Small intestine (tissue), 7 donors: ENCODE measurements around the gene GNPTAB. TPM values are rescaled to one million over a fixed set of nuclear protein-coding genes. Genes with fewer than 3 reads are reported as not detected.
"Not testable (repeated sequence)": the region's sequence is repeated elsewhere in the genome, so short reads cannot be mapped to it uniquely, and the experiment has no call there.

Source experiments
- DNase-seq, 2 donors: peaks; one replicate each; pipeline versions ENCODE4 v3.0.0 to v3.0.0-alpha.2; 2013
- FAIRE-seq: peaks from 2 replicates; lab custom pipeline; 2012; peaks lifted over from hg19 to GRCh38; lab: Jason Lieb, UNC
- H3K27ac ChIP-seq, 3 donors: one replicate each; pipeline ENCODE4 v1.5.1; 2013; ENCODE audit warnings: low read length in 2 of 3, mild to moderate bottlenecking in 2 of 3, control low read depth in 1 of 3, inconsistent platforms in 1 of 3, low read depth in 1 of 3, moderate library complexity in 1 of 3
- H3K27me3 ChIP-seq, 3 donors: one replicate each; pipeline ENCODE4 v1.6.1; 2013; ENCODE audit warnings: low read length in 3 of 3, inconsistent platforms in 1 of 3; ENCODE audit not compliant: control insufficient read depth in 3 of 3, insufficient read depth in 3 of 3
- H3K36me3 ChIP-seq, 3 donors: one replicate each; pipeline ENCODE4 v1.6.1; 2013; ENCODE audit warnings: low read length in 3 of 3, inconsistent platforms in 1 of 3, low read depth in 1 of 3, mild to moderate bottlenecking in 1 of 3, moderate library complexity in 1 of 3; ENCODE audit not compliant: control insufficient read depth in 3 of 3, insufficient read depth in 2 of 3
- H3K4me1 ChIP-seq, 3 donors: one replicate each; pipeline ENCODE4 v1.6.1; 2013; ENCODE audit warnings: low read length in 2 of 3, inconsistent platforms in 1 of 3, low read depth in 1 of 3, mild to moderate bottlenecking in 1 of 3, moderate library complexity in 1 of 3; ENCODE audit not compliant: control insufficient read depth in 3 of 3, insufficient read depth in 2 of 3
- H3K4me3 ChIP-seq, 3 donors: one replicate each; pipeline ENCODE4 v1.5.1; 2013; ENCODE audit warnings: low read length in 3 of 3, control low read depth in 1 of 3, inconsistent platforms in 1 of 3, low read depth in 1 of 3, mild to moderate bottlenecking in 1 of 3, moderate library complexity in 1 of 3
- H3K9me3 ChIP-seq, 2 donors: one replicate each; pipeline ENCODE4 v1.6.1; 2013; ENCODE audit warnings: low read depth in 1 of 2, low read length in 1 of 2; ENCODE audit not compliant: control insufficient read depth in 2 of 2, insufficient read depth in 1 of 2
- WGBS, 3 donors: extraction: QIAGEN DNeasy Blood & Tissue Kit; methylation state at CpG; one replicate each; pipeline ENCODE4 v1.1.7; 2013; 5-methylcytosine and 5-hydroxymethylcytosine counted together
- polyA plus RNA-seq, 4 donors: library from polyadenylated mRNA; stranded (reverse) in 3 of 4; unstranded in 1 of 4; fragments of 200-250 nt in 3 of 4; fragments of 120-200 nt in 1 of 4; gene quantifications; one replicate each; pipeline versions ENCODE4 v1.2.1 to v1.2.3, GENCODE V29; 2013
- donor health status: healthy with polysubstance abuse.
- donor health status: control.
- donor health status: control.
- donor health status: Bipolar disorder and iron deficiency.
- donor health status: healthy.

The GNPTAB gene
- polyA plus RNA-seq, 4 donors: 6.8 to 37.0 (median 12.6) TPM

DNA sequence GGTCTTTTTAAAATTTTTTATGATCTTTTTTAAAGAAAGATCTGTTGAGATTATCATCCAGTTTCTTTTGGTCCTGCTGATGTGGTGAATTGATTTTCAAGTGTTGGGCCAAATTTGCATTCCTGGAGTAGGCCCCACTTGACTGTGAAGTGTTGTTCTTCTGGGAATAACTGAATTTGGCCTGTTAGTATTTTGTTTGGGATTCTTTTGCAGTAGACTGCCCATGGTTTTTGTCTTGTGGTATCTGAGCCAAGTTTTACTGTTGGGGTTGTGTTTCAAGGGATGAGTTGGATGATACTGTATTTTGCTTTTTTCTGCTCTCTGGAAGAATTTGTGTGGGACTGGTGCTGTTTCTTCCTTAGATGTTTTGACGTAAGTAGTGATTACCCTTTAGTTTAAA is 87.5 kb downstream of the GNPTAB start:
- Histone ChIP-seq H3K27ac (no peak overlapping the region), H3K4me1 (peaks cover 0 to 11% (median 4%) of the 10 kb centered on the region in 3 donors), H3K36me3 (peaks cover 8 to 48% (median 26%) of the 10 kb centered on the region in 3 donors), H3K9me3 (peaks cover 0 to 9% of the 10 kb centered on the region in 2 donors), H3K4me3 (no peak overlapping the region), H3K27me3 (no peaks in the 10 kb centered on the region)
- FAIRE-seq: no peak
- DNase-seq: no peak
- WGBS, 3 donors: 68 to 97% (median 84%) methylated on average over 1 of the region's 1 CpG

DNA sequence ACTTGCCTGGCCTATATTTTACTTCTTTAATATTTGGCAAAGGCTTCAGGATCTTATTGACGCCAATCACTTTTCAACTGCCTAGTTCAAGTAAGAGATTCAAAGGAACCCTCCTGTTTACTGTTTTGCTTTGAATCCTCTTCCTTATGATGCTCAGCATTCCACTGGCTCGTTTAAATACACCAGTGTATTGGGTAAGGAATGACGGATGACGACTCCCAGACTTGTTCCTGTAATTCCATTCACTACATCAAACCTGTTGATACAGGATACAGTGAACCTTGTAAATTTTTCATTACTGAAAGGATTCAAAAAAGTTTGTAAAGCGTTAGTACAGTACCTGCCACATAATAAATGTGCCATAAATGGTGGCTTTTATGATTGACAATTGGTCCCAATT is 89.8 kb downstream of the GNPTAB start:
- Histone ChIP-seq H3K4me3 (no peak overlapping the region), H3K27me3 (no peaks in the 10 kb centered on the region), H3K9me3 (peaks cover 0 to 9% of the 10 kb centered on the region in 2 donors), H3K27ac (no peak overlapping the region), H3K36me3 (peaks cover 2 to 47% (median 21%) of the 10 kb centered on the region in 3 donors), H3K4me1 (peaks cover 0 to 11% (median 4%) of the 10 kb centered on the region in 3 donors)
- FAIRE-seq (no peak), DNase-seq (no peak)
- 87 to 89% (median 89%) methylated on average over 5 of the region's 5 CpGs for WGBS, 3 donors

DNA sequence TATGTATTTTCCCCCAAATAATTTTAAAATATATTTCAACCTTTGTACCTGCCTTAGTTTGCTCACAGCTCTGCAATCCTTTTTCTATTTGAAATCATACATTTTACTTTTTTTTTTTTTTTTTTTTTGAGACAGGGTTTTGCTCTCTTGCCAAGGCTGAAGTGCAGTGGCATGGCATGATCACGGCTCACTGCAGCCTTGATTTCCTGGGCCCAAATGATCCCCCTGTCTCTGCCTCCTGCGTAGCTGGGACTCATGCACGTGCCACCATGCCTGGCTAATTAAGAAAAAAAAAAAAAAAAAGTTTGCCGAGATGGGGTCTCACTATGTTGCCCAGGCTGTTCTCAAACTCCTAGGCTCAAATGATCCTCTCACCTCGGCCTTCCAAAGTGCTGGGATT is 90.2 kb downstream of the GNPTAB start:
- DNase-seq (no peak), FAIRE-seq (no peak)
- H3K27me3 ChIP-seq: no peaks in the 10 kb centered on the region
- H3K4me3 ChIP-seq: no peak overlapping the region
- WGBS, 3 donors: 93 to 97% (median 94%) methylated on average over 5 of the region's 5 CpGs
- H3K27ac ChIP-seq: no peak overlapping the region
- H3K4me1 ChIP-seq: peaks cover 0 to 11% (median 4%) of the 10 kb centered on the region in 3 donors
- H3K9me3 ChIP-seq: peaks cover 0 to 9% of the 10 kb centered on the region in 2 donors
- peaks cover 2 to 43% (median 21%) of the 10 kb centered on the region in 3 donors for H3K36me3 ChIP-seq

DNA sequence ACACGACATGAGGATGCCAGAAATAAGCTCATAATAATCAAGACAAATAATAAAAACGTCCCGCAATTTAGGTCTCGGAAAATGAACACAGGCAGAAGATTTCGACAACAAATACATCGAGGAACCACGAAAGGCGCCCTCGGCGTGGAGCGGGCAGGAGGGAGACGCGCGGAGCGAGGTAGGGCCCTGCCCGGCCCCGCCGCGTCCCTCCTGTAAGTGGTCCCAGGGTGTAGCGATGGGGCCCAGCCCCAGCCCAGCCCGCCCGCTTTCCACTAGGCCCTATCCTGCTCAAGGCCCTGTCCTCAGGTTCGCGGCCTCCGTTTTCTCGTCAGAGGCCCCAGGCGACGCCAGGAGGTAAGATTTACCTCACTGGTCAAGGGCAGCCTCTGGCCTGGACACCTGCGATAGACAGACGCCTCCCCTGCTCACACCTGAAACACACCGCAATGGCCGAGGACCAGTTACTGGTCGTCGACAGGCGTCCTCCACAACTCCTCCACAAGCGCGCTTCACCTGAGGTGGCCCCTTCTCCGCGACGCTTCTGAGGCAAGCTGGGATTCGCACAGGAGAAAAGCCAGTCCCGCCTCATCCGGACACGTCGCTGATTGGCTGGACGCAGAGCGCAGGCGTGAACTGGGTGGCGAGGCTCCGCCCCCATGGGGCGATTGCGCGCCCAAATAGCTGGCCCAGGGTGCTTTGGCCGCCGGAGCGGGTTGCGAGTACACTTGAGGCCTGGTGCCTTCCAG is 91.7 kb downstream of the GNPTAB start, which contains the start of gene SYCP3:
TSS of gene SYCP3 (minus strand) at position 543 of the 746 bp plus-strand sequence. CDS start 1,527 bp downstream, outside the sequence.
- H3K4me3 ChIP-seq: no peak within 1 kb of the TSS
- FAIRE-seq (no peak), DNase-seq (no peak)
- H3K36me3 ChIP-seq: peaks cover 2 to 42% (median 19%) of the 10 kb centered on the region in 3 donors
- WGBS, 3 donors: 98% methylated on average over 57 of the region's 57 CpGs
- H3K4me1 ChIP-seq: peaks cover 0 to 11% (median 4%) of the 10 kb centered on the region in 3 donors
- H3K9me3 ChIP-seq: peaks cover 0 to 9% of the 10 kb centered on the region in 2 donors
- H3K27me3 ChIP-seq: no peaks in the 10 kb centered on the region
- H3K27ac ChIP-seq: no peak within 1 kb of the TSS

DNA sequence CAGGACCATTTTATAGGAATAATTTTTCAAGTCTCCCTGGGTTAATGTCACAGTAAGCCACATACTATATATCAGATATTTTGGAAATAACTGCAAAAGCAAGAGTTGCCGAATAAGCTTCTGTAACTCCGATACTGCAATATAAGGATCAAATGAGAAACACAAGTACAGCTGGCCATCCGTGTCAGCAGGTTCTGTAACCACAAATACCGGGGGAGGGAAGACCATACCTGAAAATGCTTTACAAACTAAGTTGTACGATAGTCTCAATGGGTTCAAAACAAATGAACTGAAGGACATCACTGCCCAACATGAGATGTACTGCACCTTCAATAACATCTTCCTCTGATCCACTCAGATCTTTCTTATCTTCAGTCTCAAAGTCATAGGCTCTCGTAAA is 93.3 kb downstream of the GNPTAB start:
- DNase-seq: no peak
- Histone ChIP-seq H3K27me3 (no peaks in the 10 kb centered on the region), H3K27ac (no peak overlapping the region), H3K4me1 (peaks cover 0 to 2% (median 2%) of the 10 kb centered on the region in 3 donors), H3K4me3 (no peak overlapping the region), H3K36me3 (peaks cover 2 to 38% (median 15%) of the 10 kb centered on the region in 3 donors), H3K9me3 (peaks cover 0 to 9% of the 10 kb centered on the region in 2 donors)
- FAIRE-seq: no peak
- WGBS, 3 donors: 95 to 96% (median 96%) methylated on average over 6 of the region's 6 CpGs

DNA sequence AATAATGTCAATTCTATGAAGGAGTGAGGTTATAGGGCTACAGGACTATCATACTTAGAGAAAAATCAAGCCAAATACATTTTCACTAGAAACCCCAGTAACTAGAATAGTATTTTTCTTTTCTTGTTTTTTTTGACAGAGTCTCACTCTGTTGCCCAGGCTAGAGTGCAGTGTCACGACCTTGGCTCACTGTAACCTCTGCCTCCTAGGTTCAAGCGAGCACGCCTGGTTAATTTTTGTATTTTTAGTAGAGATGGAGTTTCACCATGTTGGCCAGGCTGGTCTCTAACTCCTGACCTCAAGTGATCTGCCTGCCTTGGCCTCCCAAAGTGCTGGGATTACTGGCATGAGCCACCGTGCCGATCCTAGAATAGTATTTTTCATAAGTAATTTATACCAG is 96.3 kb downstream of the GNPTAB start:
- FAIRE-seq: not testable (repeated sequence)

DNA sequence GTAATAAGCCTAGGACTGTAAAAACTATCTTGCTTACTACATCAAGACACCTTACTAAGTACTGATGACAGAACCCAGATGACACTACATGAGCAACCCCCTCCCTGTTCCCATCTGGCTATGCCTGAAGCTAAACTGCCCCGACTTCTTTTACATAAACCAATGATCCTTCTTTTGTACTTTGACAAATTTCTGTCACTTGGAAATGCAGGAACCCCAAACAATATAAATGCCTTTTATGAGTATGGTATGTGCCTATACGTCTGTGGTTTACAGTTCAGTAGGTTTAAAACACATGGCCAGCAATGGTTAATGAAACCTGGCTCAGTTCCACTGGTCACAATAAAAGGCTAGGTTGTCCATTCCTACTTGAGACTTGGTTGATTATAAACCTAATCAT is 97.6 kb downstream of the GNPTAB start:
- H3K4me1 ChIP-seq: no peaks in the 10 kb centered on the region
- 60 to 67% (median 62%) methylated on average over 2 of the region's 2 CpGs for WGBS, 3 donors
- H3K27ac ChIP-seq: no peak overlapping the region
- peaks cover 0 to 20% (median 3%) of the 10 kb centered on the region in 3 donors for H3K36me3 ChIP-seq
- FAIRE-seq (no peak), DNase-seq (no peak)
- no peaks in the 10 kb centered on the region for H3K27me3 ChIP-seq
- no peak overlapping the region for H3K4me3 ChIP-seq
- H3K9me3 ChIP-seq: no peaks in the 10 kb centered on the region

More for the DNA sequence above, 96.3 kb downstream of the GNPTAB start:
- peaks cover 0 to 34% (median 10%) of the 10 kb centered on the region in 3 donors for H3K36me3 ChIP-seq
- H3K9me3 ChIP-seq, H3K27ac ChIP-seq, H3K27me3 ChIP-seq, H3K4me1 ChIP-seq, H3K4me3 ChIP-seq, DNase-seq: not testable (repeated sequence)
- WGBS, 3 donors: 93 to 97% (median 96%) methylated on average over 5 of the region's 5 CpGs

DNA sequence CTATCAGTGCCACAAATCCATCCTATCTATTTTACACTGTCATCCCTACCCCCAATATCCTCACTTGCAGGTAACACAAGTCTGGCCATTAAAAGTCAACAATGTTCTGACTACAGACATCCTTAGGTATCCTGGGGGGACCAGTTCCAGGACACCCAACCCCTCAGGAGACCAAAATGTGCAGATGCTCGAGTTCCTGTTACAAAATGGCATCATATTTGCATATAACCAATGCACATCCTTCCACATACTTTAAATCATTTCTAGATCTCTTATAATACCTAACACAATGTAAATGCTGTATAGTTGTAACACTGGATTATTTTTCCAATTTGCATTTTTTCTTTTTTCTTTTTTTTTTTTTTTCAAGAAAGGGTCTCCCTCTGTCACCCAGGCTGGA is 98.4 kb downstream of the GNPTAB start:
- Histone ChIP-seq H3K36me3 (peaks cover 0 to 21% (median 3%) of the 10 kb centered on the region in 3 donors), H3K27me3 (no peaks in the 10 kb centered on the region), H3K9me3 (no peaks in the 10 kb centered on the region), H3K4me1 (no peaks in the 10 kb centered on the region), H3K4me3 (no peak overlapping the region), H3K27ac (no peak overlapping the region)
- DNase-seq: no peak
- WGBS, 3 donors: 82 to 85% (median 84%) methylated on average over 1 of the region's 1 CpG
- no peak for FAIRE-seq
